ENCODE measurements around the gene GRIP2.

GRIP2 gene

DNA sequence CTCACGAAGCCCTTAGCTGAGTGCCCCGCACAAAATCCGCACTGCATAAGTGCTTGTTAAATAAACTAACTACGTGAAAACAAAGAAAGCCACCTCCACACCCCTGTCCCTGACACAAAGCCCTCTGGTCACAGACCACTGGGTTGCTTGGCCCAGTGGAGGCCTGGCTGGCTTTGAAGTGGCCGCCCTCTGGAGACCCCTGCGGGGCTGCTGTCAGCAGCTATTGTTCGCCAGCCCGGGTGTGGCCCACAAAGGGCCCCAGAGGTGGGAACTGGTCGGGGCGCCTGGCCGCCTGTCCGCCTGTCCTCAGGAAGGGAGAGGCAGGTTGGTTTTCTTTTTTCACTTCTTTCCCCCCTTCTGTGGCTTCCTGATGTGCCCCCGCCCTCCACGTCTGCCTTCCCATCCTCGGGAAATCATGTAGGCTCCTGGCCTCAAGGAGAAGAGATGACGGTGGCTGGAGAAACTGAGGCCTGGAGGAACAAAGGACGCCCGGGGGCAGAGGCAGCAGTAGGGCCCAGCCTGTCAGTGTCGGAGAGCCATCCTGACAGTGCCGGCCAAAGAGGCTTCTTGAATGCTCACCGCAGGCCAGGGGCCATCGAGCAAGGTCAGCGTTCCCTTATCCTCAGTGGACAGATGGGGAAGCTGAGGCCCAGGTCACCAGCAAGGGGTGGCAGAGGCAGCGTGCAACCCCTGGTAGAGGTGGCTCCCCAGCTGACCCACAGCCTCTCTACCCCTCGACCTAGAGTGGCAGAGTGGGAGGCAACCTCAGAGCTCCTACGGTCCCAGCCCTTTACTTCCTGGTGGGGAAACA is 76.6 kb downstream of the GRIP2 start:
- DNase-seq: no peak

DNA sequence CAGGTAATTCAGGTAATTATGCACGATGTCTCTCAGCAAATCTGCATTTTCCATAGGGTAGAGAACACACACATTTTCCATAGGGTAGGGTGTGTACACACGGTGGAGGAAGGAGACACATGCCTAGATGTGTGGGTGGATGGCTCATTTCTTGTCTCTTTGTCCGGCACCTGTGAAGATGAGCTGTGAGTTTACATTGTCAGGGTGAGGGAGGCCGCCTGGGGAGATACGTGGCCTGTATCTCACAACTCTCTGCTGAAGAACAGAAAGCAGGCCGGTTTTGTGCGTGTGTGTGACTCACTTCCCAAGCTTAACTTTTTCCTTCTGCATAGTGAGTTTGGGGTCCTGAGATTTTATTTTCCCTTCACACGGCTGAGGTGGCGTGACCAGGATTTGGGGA is 77.4 kb downstream of the GRIP2 start:
- no peak for DNase-seq

DNA sequence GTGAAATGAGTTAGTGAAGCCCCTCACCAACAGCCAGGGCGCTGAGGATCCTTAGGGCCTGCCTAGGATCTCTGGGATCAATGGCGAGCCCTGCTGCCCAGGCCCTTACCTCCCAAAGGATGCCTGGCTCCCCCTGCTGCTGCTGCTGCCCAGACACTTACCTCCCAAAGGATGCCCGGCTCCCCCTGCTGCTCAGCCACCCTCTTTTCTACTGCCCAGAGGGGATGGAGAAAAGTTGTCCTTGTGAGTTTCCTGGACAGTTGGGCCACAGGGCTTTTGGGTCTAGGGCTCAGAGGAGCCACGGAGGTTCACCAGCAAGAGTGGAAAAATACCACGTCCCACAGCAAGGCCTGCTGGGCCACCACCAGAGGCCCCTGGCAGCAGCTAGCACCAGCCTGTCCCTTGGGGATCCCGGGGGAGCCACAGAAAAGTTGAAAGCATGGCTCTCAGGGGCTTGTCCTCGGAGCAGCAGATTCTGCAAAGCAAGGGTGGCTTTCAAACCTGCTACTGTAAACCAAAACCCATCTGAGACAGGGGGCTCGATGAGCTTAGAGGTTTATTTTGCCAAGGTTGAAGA is 78.3 kb downstream of the GRIP2 start:
- DNase-seq: peak; percentile 26 to 60

DNA sequence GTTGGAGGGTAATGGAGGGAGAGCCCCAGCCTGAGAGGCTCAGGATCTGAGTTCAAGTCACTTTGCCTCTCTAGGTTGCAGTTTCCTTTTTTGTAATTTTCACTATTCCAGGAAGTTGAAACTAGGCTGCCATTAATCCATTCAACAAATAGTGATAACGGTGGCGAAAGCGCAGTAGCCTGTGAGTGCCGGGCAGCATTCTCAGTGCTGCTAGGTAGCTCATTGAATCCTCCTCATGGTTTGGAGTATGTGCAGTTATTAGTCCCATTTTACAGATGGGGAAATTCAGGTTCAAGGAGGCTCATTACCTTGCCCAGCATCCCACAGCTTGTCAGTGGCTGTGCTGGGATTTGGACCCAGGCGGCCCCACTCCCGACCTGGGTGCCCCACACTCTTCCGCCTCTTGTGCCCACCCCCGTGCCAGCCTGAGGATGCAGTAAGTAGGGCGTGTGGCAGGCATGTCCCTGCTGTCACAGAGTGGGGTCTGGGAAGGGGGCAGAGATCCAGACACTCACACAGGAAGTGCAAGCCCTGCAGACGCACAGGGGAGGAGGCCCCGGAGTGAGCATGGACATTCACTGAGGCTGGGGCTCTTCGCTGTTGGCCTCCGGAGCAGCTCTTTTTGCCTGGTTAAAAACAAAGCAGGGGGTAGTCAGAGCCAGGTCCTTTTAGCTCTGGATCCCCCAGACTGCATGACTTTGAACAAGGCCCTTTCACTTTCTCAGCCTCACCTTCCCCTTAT is 79.0 kb downstream of the GRIP2 start:
- no peak for DNase-seq

DNA sequence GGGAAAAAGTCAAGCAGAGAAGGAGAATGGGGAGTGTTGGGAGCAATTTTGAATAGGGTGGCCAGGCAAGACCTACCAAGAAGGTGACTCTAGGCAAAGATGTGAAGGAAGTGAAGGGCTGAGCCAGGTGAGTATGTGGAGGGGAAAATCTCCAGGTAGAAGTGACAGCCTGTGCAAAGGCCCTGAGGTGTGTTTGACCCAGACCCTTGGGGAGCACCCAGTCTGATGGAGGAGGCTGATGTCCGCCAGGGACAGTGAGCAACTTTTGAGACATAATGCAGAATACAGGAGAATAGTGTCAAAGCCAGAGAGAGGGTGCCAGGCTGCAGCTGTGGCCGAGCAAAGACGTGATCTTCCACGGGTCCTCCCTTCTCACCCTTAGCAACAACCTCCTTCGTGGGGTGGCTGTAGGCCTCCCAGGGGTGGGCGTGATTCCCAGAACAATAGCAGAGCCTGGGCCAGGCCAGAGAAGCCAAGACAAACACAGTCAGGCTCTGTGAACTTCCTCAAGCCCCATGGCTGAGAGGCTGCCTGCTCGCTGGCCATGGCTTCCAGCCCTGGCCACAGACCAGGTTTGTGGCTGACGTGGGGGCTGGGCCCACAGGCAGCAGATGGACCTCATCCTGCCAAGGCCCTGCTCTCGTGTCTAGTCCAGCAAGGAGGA is 79.7 kb downstream of the GRIP2 start:
- DNase-seq: peak; percentile 46 to 81

DNA sequence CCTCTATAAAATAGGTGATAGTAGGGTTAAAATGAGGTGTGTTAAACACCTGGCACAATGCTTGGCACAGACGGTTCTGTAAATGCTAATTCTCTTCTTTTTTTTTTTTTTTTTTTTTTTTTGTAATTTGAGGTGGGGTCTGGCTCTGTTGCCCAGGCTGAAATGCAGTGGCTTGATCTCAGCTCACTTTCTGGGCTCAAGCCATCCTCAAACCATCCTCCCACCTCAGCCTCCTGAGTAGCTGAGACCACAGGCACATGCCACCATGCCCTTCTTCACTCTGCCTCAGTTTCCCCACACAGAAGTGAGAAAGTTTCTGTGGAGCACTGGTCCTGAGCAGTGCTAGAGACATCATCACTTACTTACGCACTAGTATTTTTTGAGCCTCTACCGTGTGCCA is 80.4 kb downstream of the GRIP2 start:
- no peak for DNase-seq

DNA sequence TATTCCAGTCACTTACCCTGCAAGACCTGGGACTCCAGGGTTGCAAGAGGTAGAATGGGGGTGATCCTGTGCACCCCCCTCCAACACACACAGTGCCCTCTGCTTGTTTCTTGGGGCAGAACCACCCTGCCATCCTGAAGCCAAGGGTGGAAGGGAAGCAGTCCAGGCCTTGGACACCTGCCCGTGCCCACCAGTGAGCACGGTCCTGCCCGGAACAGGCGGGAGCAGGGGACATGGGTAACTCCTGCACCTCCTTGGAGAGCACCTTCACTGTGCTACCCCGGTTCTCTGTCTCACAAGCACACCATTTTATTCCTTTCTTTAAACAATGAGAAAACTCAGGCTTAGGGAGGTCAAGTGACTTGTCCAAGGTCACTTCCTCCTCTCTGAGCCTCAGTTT is 80.8 kb downstream of the GRIP2 start:
- DNase-seq: no peak

DNA sequence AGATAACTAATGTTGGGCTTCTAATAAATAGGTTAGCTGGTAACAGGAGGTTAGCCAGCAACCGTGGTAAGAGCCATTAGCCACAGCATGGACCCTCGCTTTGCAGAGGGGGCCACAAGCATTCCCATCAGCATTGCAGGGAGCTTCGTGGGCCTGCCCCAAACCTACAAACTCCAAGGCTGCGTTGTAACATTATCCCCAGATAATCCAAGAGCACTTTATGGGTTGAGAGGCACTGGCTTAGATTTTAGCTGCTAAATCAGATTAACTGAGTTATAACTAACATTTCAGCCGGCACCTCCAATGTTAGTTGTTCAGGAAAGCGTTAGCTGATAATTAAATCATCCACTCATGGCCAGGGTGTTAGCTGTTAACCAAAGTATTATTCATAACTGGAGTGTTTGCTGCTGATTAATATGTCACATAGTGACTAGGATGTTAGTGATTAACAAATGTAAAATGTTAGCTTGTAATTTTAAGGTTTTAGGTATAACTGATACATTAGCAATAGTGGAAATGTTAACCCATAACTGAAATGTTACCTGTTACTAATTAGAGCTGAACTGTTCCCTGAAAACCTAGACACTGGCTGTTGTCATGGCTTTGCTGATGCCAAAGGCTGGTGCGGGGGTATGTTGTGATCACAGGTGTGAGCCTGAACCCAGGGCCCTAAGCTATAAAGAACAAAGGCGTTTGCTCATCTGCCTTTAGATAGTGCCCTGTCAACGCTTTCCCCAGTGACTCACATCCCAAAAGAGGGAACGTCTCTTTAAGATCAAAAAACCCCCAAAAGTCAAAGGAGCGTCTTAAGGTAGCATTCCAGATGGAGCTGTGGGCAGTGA is 81.5 kb downstream of the GRIP2 start:
- DNase-seq: no peak

DNA sequence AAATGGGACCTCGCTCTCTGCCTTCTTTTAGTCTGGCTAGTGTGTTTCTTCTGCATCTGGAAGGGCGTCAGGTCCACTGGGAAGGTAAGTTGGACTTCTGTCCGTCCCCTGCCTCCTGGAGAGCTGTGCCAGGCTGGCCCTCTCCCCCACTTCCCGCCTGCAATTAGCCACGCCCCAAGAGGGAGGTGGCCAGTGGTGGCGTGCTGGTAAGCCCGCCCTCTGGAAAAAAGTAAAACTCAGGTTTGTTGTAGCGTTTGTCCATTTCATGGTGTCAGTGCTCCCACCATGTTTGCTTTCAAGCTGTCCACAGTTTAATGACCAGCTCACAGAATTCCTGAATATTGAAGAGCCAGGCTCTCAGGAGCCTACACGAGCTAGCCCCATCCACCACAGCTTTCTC is 82.1 kb downstream of the GRIP2 start:
- no peak for DNase-seq

DNA sequence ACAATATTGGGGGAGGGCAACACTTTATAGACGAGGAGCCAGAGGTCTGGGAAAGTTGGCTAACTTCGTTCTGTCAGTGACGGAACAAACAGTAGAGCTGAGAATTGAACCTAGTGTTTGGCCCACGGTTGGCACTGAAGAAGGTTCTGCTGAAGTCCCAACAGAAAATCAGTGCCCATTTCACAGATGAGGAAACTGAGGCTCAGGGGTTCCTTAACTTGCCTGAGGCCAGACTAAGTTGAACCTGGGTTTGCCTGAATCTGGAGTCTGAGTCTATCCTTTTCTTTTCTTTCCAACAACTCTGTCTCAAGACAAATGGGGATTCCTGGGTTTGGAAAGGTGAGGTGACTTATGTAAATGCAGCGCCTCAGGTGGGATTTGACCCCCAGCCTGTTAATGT is 82.7 kb downstream of the GRIP2 start:
- no peak for DNase-seq

DNA sequence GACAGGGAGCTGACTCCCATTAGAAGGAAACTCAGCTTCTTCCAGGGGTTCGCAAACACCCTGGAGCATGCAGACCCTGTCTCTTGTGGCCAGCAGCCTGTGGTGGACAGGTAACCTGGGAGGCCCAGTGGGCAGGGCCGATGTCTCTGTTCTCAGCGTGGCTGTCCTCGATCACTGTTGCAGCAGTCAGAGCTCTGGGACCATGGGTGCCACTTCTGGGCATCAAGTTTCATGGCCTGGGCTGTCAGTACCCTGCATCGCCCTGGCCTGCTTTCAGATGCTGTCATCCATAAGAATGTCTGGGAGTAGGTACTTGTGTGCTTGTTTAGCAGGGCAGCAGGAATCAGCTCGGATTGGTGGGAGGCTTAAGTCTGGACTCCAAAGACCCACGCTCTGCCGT is 83.3 kb downstream of the GRIP2 start:
- DNase-seq: no peak

DNA sequence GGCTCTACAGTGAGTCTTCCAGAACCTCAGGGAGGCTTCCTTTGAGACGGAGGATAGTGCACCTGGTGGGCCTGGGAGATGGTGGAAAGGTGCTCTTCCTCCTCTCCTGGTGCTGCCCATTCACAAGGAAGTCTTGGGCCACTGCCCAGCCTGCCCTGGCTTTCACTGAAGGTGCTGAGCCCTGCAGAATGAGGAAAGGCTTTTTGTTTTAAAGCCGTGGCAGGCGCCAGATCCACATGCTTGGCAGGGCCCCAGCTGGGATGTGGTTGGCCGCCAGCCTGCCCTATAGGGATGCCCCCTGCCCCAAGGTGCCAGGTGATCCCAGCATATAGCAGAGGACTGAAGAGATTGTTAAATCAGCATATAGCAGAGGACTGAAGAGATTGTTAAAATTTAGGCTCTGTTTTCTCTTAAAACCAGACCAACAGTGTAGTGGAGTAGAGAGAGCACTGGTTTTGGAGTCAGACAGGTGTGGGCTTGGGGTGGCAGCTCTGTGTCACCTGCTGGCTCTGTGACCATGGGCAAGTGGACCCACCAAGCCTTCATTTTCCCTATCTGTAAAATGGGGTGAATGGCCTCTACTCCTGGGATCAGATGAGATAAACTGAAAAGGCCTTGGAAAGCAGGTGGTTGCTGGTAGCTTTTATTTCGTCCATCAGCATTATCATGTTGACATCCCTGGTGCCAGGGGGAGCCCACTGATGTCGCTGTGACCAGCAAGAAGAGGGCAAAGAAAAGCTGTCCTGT is 84.4 kb downstream of the GRIP2 start:
- no peak for DNase-seq

DNA sequence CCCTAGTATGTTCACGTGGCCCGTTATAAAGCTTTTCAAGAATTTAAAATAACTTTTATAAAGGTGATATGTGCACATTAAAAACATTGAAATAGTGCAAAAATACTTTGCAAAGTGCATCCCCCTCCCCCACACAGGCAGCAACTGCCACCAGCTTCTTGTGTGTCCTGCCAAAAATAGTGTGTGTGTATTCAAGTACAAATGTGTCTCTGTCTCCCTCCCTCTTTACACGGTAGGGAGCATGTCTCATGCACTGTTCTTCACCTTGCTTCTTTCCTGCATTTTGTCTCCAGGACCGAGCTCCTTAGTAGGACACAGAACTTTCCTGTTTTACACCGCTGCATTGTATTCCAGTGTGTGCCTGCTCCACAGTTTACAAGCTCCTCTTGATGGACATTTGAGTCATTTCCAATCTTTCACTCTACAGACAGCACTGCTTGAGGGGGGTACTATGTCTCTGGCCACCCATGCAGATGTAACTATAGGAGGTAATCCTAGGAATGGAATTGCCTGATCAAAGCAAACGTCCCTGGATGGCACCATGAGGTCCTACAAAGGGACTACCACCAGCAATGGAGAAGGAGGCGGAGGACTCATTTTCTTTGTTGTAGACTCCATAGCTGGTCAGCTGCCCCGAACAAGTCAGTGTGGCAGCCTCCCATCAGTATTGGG is 85.4 kb downstream of the GRIP2 start:
- no peak for DNase-seq

DNA sequence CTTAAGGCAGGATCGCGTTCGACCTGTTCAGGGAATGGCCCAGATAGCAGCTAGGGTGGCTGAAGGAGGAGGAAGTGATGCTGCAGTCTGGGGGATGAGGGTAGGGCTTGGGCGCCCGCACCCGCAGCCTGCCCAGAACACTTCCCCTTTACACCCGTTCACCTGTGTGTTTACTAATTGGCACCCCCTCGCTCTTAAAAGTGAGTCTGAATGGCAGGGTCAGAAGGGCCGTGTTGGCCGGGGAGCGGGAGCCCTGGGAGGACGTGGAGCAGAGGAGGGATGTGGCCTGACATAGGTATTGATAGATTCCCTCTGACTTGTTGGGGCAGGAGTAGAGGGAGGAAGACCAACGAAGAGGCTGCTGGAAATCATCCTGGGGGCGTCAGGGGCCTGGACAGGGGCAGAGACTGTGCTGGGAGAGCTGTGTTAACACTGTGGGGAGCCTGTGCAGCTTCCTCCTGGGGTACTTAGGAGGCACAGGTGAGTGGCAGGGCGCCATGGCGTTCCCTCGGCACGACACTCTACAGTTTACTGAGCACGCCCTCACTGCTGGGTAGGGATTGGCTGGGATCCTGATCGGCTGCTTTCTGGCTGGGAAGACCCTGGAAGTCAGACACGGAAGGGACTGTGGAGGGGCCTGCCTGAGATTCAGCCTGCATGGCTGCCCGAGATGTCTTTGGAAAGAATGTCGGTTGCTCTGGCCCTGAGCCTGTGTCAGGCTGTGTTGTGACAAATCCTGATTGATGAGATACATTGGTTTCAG is 86.1 kb downstream of the GRIP2 start:
- no peak for DNase-seq

DNA sequence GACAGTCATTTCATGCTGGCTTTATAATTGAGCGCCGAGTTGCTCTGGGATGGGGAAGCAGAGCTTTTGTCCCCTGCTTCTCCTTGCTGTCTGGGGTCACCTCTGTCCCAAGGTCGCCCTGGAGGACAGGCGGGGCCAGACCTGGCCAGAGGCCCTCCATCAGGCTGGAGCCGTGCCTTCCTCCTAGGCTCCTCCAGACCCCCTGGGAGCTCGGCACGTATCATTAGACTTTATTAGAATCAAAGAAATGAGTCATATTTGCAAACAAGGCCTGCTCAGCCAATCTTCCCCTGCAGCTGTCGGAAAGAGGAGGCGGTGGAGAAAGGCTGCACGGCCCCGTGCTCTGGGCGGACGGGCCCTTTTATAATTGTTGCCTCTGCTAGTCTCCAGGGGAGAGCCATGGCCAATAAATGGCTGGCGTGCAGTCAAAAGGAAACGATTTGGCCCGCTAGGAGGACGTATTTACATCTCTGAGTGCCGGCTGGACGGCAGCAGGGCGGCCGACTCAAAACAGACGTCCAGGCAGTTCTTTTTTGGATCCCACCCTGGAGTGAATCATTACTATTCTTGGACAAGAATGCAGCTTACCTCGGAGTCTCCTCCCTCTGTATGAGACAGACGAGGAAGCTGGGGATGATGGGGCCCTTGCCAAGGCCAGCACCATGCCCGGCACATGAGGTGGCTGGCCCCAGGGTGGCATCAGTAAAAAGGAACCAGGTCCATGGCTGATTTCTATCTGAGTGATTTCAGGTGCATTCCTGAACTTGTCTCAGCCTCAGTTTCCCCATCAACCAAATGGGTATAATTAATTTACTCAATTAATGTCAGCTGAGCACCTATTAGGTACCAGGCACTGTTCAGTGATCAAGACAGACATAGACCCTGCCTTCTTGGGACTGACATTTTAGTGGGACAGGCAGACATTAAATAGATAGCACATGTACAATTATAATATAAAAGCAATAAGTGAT is 87.1 kb downstream of the GRIP2 start:
- DNase-seq: peak; percentile 72 to 74

DNA sequence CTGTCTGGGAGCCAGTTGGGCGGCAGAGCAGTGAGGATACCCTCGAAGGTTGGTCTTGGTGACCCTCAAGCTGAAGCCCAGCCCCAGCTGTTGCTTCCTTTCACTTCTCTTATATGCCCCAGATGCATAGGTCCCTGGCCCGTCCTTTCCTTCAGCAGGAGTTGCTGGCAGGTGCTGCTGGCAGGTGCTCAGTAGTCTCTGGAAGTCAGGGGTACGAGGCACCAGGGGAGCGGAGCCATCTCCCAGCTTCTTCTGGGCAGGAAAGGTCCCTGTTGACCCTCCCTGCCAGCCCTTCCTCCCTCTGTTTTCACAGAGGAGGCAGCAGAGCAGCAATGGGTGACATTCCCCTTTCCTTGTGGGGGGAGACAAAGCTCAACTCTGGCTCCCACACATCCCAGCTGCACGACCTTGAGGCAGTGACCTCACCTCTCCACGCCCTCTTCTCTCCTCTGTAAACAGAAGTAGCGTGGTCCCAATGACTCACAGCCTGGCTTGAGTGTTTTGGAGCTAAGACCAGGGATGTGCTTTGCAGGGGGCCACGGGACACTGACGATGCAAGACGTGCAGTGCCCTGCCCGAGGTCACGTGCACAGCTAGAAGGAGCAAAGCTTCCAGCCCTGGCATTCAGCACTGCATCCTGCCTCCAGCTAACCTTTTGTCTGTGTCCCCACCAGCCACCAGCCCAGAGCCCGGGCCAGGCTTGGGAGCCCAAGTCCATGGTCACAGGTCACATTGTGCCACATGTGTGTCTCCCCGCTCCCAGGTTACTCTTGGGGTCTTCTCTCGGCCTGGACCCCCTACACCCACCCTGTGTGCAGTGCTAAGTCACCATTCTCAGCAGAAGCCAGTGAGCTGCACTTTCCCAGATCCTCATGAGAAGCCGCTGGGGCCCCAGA is 88.0 kb downstream of the GRIP2 start:
- no peak for DNase-seq

DNA sequence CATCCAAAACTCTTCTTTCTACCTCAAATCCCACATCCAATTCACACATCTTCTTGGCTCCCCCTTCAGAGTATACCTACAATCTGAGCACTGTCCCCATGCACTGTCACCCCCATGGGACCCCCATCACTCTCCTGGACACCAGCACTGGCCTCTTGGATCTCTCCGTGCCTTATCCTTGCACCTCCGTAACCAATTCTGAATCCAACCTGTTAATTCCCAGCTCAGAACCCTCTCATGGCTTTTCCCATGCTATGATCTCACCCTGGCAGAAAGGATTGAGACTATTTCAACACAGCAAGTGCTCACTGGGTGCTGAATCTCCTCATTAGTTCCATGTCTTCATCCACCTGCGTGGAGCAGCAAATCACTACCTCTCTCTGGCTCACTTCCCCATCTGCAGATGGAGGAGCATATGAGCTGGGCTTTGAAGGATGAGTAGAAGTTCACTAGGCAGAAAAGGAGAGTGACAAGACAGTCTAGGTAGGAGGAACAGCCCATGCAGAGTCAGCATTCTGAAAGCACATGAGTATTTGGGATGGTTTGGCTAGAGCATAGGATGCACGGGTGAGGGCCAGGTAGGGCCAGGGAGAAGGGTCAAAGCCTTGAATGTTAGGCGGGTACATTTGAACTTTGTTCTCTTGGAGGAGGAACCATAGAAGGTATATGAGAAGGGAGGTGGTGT is 89.1 kb downstream of the GRIP2 start:
- DNase-seq: no peak
